ENCODE data around the gene MAN1C1.

GRCh38 chr1:25699500-25700143, 83.0 kb downstream of the MAN1C1 start:
- TF ChIP-seq POLR2A (IDR thresholded peaks at IDR 0.05; ENCODE audit: extremely low read depth, insufficient read length) (no peak), CTCF (IDR thresholded peaks at IDR 0.05; ENCODE audit: low read depth, low read length) (no peak), MAX (IDR thresholded peaks at IDR 0.05; ENCODE audit: low read depth, low read length) (no peak), MYC (IDR thresholded peaks at IDR 0.05; ENCODE audit: low read depth, low read length) (no peak)

Data from NB4 (cell line).